ENCODE measurements around the gene LTO1. TPM values are rescaled to one million over a fixed set of nuclear protein-coding genes. Genes with fewer than 3 reads are reported as not detected.

LTO1 gene
- total and polyA plus RNA-seq, 2 of the 13 experiments (the other 11 are each of a cell fraction or from before 2014, with no cell fraction given) = 11.8 to 15.0 TPM

DNA sequence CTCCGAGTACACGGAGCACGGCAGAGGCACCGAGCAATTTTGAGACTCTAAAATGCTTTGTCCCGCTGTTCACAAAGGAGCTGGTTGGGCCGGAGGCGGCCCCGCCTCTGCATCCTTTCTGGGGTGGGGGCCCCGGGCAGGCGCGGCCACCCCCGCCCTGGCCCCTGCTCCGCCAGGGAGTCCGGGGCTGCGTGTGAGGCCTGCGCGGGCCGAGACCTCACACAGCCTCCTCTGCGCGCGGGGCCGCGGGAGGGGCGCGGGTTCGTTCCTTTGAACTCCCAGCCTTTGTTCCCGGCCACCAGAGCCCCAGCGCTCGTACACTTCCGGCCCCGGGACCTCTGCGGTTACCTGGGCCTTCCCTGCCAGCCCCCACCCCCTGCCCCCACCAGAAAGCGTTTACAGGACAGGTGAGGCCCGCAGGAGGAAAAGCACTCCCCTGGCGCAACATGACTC, 27.1 kb upstream of the LTO1 start (continued):
- TF ChIP-seq SKIL (CRISPR knock-in tag; IDR thresholded peaks at IDR 0.05; ENCODE audit: borderline replicate concordance) (peak; percentile 27; the same call in 1 of the 2 replicates), AHR (CRISPR knock-in tag; IDR thresholded peaks at IDR 0.05) (peak; percentile 52; the same call in 1 of the 2 replicates), ZNF713 (CRISPR knock-in tag; IDR thresholded peaks at IDR 0.05) (0 out of 2 replicates have a peak, but pooled peaks have one; percentile 54), MAX (IDR thresholded peaks at IDR 0.05) (peak; percentile 48; the same call in 1 of the 2 replicates), GATAD1 (CRISPR knock-in tag; IDR thresholded peaks at IDR 0.05) (0 out of 2 replicates have a peak, but pooled peaks have one; percentile 37), MED13 (CRISPR knock-in tag; IDR thresholded peaks at IDR 0.05) (0 out of 2 replicates have a peak, but pooled peaks have one; percentile 50), TCF7 (IDR thresholded peaks at IDR 0.05; ENCODE audit: low read depth) (peak; percentile 90), ZNF75D (CRISPR knock-in tag; IDR thresholded peaks at IDR 0.05; ENCODE audit: borderline replicate concordance) (no peak), ZFY (CRISPR knock-in tag; IDR thresholded peaks at IDR 0.05) (peak; percentile 82), KDM2A (CRISPR knock-in tag; IDR thresholded peaks at IDR 0.05; ENCODE audit: borderline replicate concordance, low read depth) (peak; percentile 56; the same call in 1 of the 2 replicates), THAP11 (CRISPR knock-in tag; IDR thresholded peaks at IDR 0.05) (peak; percentile 48; the same call in 1 of the 2 replicates), HMG20A (CRISPR knock-in tag; IDR thresholded peaks at IDR 0.05; ENCODE audit: borderline replicate concordance) (peak; percentile 76), TBX2 (CRISPR knock-in tag; IDR thresholded peaks at IDR 0.05; ENCODE audit: borderline replicate concordance) (peak; percentile 74; the same call in 1 of the 2 replicates), EP300 (IDR thresholded peaks at IDR 0.05; ENCODE audit: low read depth in 2 of 2, low read length in 2 of 2) (peak in 1 of 2 experiments; percentile 72; a peak in 2 of 4 replicates), EP300 (CRISPR knock-in tag; IDR thresholded peaks at IDR 0.05; ENCODE audit: borderline replicate concordance) (no peak), RERE (CRISPR knock-in tag; IDR thresholded peaks at IDR 0.05; ENCODE audit: low read depth) (0 out of 2 replicates have a peak, but pooled peaks have one; percentile 22), ZNF766 (CRISPR knock-in tag; IDR thresholded peaks at IDR 0.05; ENCODE audit: borderline replicate concordance) (no peak)
- TF ChIP-seq, protein P1, sequence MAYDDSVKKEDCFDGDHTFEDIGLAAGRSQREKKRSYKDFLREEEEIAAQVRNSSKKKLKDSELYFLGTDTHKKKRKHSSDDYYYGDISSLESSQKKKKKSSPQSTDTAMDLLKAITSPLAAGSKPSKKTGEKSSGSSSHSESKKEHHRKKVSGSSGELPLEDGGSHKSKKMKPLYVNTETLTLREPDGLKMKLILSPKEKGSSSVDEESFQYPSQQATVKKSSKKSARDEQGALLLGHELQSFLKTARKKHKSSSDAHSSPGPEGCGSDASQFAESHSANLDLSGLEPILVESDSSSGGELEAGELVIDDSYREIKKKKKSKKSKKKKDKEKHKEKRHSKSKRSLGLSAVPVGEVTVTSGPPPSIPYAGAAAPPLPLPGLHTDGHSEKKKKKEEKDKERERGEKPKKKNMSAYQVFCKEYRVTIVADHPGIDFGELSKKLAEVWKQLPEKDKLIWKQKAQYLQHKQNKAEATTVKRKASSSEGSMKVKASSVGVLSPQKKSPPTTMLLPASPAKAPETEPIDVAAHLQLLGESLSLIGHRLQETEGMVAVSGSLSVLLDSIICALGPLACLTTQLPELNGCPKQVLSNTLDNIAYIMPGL (CRISPR knock-in tag; IDR thresholded peaks at IDR 0.05; ENCODE audit: borderline replicate concordance in 1 of 2, low read depth in 1 of 2) = peak; percentile 38 to 43; a peak in 1 of 4 replicates

All from HepG2 (cell line).